Medulla oblongata (tissue), 1 donor: ENCODE data around the gene UROC1.

ENCODE experiments used
- DNase-seq: peaks from one replicate; pipeline ENCODE4 v3.0.0-alpha.2; 2015; ENCODE audit errors: extremely low spot score

Gene UROC1

DNA sequence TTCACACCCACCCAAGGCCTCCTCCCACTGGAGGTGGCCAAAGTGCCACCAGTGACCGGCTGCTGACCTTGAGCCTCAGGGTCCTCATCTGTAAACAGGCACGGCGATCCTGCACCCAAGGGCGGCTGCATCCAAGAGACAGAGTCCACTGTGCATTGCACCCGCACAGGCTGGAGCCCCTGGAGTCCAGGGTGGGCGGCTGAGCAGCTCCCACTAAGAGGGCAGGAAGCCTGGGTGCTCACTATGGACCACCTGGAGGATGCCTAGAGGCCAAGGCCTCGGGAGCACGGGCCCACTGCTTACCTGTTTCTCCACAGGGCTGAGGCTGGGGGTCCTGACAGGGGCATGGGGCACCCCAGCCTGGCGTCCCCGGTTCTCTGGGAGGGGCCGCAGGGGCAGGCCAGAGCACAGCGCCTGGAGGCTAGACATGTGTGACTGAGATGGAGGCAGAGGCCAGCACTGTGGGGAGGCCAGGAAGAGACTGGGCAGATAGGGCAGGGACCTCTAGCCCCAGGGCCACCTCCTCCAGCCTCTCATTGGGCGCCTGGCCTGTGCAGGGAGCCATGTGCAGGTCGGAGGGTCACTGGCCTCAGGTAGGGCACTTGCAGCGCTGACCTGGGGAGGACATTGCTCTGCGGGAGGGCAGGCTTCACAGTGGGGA lies at the start of gene UROC1:
Gene UROC1 (minus strand): TSS at position 483 of the 661 bp plus-strand sequence. CDS start 54 bp downstream, at position 429.
- DNase-seq = no peak

DNA sequence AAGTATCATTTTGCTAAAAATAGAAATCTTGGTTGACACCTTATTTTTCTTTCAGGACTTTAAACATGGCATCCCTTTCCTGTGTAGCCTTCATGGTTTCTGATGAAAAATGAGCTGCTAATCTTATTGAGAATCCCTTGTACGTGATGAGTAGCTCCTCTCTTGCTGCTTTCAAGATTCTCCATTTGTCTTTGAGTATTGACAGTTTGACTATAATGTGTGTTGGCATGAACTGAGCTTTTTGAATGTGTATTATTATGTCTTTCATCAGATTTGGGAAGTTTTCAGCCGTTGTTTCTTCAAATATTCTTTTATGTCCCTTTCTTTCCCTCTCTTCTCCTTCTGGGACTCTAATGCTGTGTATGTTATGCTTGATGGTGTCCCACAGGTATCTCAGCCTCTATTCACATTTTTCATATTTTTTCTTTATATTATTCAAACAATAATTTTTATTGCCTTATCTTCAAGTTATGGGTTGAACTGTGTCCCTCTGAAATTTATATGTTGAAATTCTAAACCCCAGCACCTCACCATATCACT lies 45.2 kb upstream of the UROC1 start:
- no peak for DNase-seq

DNA sequence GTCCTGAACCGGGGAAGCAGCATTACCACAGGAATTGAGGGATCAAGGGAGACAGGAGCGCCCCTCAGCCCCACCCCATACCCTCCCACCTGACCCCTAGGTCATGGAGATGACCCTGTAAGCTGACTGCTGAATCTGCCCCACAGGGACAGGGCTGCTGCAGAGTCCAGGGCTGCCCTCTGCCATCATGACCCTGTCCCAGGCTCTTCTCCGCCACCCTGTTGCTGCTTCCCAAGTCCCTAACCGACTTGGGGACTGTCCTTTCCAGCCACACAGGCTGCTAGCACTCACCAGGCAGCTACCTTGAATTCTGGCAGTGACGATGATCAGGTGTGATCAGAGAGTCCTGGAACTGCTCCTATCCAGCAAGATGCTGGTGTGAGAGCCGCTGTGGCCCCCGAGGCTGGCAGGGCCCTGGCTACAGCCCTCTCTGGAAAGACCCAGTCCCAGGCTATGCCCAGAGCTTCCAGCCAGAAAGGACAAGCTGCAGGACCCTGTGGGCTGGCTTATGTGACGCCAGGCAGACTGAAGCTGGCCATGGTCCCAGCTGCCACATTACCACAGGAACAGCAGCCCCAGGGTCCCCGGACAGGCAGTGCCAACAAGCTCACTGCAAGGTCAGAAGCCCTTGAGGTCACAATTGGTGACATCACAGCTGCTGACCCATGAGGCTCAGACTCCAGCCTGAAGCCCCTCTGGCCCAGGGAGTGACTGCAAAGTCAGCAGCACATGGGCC lies 40.9 kb upstream of the UROC1 start, which contains the start of gene C3orf22:
Gene C3orf22 (minus strand): TSS at position 597 of the 736 bp plus-strand sequence. CDS start 5,542 bp downstream, outside the sequence.
- no peak for DNase-seq

DNA sequence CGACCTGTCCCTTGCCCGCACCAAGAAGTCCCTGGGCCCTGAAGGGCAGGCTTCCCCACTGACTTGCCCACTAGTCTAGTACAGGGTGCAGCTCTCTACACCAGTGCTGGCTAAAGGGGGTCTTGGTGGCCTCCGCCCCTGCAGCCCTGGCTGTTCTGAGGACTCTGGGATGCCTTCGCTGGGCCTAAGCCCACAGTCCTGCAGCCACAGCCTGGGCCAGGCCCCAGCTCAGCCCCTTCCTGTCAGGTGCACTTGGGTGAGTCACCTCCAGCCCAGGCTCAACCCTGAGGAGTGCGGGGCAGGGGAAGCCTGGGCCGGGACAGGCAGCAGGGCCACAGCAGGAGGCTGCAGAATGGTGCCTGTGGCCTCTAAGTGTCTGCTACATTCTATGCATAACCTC lies 40.2 kb upstream of the UROC1 start:
- DNase-seq = no peak

DNA sequence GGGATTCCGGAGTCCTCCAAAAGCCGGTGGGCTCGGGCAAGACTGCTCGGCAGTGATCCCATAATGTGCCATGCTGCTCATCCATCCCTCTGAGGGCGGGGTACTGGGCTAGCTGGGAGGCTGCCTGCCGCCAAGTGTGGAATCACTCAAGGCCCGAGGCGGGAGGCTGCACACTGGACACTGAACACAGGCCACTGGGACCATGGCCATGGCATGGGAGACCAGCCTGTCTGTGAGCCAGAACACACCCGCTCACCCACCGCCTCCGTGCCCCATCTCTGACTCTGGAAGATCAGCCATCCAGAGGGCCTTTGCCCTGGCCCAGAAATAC lies 39.8 kb upstream of the UROC1 start:
- no peak for DNase-seq

DNA sequence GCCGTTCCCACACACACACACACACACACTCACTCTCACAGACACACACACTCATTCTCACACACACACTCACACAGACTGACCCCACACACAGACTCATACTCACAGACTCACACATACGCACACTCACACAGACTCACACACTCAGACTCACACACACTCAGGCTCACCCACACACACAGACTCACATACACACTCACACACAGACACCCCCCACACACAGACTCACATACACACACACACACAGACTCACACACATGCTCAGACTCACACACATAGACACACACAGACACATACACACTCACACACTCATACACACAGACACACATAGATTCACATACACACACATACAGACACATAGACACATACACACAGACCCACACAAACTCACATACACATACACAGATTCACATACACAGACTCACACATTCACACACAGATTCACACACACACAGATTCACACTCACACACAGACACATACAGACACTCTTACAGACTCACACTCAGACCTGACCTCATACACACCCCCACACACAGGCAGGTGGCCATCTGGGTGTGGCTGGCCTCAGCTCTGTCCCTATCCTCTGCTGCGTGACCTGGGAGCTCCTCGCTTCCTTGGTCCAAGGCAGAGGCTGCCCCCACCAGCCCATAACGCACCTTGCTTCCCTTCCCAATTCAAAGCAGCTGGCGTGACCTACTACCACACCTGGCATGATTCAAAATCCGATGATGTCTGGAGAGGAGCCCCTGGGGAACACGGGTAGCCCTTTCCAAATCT lies 39.3 kb upstream of the UROC1 start:
- no peak for DNase-seq

DNA sequence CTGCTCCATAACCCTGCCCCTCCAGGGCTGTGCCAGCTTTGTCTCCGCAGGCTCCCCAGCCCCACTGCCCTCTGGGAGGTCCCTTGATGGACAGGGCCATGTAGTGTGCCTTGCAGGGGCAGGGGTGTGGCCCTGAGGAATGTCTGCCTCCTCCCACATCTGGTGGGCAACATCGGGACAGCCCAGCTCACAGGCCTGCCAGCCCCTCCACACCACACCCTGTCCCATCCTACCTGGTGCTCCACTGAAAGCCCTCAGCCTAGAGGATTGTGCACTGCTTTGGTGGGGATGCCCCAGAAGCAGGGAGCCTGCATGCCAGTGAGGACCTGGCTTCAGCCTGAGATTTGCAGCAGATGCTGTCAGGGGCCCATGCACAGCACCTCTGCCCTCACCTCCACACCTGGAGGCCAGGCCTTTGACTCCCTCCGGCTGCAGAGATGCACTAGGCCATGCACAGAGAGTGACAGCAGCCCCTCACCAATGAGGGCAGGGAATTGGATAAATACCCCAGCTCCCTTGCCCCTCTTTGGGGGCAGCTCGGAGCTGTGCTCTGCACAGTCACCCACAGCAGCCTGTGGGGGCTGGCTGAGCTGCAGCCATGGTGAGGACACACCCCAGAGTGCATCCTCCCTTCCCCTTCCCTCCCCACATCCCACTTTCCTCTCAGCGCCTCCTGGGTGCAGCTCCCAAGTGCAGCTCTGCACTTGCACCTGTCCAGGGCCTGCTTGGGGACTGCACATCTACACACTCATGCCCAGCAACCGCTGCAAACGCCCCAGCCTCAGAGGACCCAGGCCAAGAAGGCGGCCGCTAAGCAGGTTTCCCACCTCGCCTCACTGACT lies 38.4 kb upstream of the UROC1 start:
- DNase-seq = no peak

DNA sequence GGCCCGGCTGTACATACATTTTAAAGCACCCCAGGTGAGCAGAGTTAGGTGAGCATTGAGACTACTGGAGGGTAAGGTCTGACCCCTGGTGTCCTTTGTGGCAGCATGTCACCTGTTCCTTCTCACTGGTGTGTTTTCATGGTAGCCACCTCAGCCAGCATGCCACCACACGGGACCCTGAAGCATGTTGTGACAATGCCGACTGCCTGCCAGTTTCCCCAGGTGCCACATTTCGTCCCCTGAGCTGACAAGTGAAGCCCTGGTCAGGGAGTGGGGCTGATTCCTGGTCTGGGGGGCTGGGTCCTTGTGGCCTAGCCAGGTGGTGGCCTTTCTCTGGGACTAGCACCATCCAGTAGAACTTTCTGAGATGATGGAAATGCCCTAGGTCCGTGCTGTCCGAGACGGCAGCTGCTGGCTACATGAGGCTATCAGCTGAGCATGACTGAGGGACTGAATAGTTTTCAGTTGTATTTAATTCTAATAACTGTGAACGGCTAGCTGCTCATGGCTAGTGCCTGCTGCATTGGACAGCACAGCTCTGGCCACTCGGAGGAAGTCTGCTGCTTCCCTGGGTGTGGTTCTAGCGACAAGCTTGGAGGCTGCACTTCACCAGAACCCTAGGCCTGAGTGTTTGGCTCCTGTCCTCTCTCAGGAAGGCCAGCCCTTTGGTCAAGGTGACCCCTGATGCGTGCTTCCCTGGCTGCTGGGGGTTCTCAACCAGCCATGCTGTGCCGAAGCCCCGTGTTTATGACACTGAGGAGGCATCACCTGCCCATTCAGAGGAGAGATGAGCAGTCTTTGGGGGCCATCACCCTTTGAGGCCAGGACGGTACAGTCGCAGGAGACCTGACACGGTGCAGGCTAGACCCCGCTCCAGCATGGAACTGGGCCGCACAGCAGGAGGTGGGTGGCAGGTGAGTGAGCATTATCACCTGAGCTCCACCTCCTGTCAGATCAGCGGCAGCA lies 37.3 kb upstream of the UROC1 start:
- no peak for DNase-seq

DNA sequence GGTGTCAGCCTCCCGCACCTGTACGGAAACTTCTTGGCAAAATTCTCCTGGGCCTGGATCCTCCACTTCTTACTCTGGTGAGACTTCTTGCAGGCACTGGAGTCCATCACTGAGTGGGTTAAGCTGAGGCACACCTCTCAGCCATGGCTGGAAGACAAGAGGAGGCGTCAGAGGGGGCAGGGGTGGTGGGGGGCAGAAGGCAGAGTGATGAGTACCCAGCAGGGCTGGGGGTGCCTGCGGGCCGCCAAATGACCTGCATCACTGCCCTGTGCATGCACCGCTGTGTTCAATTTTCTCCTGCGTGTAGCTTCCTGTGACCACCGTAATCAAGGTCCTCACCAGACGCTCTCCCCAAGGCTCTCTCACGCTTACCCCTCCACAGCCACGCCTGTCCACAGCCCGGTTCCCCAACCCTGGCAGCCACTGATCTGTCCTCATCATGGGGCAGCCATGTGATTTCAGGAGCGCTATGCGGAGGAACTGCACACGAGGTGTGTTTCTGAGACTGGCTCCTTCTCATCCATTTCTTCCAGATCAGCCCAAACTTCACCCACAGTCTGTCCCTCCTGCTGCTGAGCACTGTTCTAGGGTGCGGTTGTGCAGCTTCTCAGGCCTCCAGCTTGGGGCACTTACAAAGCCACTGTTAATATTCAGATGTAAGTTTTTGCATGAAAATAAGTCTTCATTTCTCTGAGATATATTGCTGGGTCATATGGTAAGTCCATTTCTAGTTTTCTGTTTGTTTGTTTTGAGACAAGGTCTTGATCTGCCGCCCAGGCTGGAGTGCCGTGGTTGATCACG lies 35.9 kb upstream of the UROC1 start:
- DNase-seq = no peak

DNA sequence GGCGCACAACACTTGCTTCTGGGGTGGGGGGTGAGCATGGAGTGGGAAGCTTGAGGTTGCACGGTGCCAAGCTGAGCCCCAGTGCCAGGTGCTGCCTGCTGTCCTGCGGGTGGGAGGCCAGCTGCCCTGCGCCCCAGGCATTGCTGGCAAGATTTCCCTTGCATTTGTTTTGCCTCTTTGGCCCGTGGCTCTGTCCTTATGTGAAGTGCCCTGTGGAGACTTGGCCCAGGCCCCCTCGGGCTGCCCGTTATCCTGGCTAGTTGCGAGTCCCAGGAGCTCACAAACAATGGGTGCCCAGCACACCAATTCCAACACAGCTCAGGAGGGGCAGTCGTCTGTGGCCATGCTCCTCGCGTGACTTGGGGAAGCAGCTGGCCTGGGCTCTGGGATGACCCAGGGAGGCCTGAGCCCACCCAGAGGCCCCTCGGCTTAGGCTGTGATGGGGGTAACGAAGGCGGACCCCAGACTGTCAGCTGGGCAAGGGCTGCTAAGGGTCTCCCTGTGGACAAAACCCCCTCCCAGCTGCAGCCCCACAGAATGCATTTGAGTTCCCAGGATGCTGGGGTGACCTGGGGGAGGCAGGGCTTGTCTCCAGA lies 35.2 kb upstream of the UROC1 start:
- DNase-seq = no peak

DNA sequence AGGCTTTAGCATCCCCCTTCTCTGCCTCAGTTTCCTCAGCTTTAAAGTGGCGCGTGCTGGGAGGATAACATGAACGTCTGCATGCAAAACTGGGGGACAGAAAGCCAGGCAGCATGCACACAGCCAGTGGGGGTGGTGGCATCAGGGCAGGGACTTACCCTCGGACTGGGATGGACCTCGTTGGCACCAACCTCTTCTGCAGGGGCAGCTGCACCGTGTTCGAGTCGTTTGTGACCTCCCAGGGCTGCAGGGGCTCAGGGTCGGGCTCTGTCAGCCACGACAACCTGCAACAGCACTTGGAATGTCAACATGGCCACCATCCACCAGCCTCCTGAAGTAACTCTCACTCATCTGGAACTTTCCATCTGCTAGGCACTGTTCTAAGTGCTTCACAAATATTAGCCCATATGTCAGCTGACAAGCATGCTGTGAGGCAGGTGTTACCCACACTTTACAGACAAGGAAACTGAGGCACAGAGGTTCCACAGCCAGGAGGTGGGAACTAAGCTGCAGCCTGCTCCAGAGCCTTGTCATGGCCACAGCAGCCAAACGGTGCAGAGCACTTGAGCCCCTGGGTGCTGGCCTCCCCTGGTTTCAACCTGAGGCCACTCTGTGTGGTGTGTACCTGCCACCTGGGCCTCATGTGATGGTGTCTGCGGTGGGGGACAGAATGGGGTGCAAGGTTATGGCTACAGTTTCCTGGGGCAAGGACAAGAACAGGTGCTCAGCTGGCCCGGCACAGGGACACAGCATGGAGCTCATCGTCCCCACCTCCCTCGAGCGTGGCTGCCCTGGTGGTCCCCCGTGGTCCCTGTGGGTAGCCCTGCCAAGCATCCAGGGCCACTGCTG lies 34.5 kb upstream of the UROC1 start:
- DNase-seq = no peak

DNA sequence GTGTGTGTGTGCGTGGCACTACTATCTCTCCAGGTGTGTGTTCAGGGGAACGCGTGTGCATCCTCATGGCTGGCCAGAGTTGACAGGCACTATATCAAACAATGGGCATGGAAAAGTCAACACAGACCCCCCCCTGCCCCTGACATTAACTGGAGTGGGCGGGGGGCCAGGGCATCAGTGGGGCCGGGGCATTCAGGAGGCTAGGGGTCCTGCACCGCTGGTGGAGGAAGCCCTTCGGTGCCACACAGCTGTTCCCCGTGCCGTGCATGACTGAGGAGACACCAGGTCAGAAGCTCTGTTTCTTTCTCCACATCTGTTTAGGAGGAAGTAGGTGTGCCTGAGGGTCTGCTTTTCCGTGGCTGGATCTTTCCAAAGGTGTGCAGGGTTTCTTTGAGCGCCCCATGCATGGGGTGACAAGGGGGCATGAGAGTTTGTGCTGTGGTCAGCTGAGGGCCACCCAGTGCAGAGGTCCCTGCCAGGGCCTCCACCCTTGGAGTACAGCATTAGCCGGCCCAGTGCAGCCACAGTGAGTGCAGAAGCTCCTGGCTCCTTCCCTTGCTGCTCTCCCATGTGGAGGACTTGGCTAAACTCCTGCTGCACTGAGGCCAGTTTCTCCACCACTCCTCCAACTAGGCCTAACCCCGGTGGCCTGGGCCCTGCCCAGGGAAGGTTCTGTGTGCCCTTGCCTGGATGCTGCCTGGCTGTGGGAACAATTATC lies 33.7 kb upstream of the UROC1 start:
- DNase-seq = peak; percentile 29

DNA sequence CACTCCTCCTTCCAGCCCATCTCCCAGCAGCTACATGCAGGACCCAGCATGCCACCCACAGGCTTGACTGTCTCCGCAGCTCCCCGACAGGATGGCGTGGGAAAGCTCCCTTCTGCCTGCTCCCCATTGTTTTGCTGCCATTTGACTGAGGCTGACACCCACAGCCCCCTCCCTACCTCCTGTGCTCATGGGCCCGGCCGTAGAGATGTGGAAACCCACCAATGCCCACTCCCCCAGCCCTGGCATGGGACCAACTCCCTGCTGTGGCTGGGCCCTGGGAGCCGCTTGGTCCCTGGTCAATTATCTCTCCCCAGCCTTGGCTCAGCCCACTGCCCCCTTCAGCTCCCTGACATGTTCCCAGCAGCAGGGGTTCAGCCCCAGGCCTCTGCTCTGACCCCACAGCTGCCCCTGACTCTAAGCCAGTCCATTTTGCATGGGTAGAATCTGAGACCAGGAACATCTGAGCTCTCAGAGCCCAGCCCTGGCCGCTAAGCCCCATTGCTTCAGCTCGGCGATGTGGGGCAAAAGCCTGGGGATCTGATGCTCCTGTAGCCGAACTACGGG lies 33.0 kb upstream of the UROC1 start:
- DNase-seq = no peak

DNA sequence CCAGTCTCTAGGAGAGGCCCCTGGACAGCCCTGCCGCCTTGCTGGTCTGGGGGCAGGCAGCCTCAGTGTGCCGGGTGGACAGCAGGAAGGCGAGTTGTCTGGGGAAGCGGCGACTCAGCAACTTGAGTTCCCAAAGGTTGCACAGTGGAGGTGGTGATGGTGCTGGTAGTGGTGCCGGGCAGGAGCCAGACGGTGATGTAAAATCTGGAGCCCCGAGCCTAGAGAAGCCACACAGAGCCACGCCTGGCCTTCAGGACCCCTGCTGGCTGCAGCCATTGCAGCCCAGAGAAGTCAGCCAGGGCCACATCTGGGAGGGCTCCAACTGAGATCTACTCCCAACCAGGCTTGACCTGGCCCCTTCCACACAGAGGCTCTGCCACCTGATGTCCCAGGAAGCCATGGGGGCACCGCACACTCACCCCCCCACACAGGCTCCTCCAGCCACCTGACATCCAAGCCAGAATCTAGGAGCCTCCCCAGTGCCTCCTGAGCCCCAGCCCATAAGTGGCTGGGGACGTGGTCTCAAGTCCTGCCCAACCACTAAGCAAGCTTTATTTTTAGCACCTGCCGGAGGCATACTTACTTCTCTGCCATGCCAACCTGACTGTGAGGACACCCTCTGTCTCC lies 32.4 kb upstream of the UROC1 start:
- DNase-seq = no peak

DNA sequence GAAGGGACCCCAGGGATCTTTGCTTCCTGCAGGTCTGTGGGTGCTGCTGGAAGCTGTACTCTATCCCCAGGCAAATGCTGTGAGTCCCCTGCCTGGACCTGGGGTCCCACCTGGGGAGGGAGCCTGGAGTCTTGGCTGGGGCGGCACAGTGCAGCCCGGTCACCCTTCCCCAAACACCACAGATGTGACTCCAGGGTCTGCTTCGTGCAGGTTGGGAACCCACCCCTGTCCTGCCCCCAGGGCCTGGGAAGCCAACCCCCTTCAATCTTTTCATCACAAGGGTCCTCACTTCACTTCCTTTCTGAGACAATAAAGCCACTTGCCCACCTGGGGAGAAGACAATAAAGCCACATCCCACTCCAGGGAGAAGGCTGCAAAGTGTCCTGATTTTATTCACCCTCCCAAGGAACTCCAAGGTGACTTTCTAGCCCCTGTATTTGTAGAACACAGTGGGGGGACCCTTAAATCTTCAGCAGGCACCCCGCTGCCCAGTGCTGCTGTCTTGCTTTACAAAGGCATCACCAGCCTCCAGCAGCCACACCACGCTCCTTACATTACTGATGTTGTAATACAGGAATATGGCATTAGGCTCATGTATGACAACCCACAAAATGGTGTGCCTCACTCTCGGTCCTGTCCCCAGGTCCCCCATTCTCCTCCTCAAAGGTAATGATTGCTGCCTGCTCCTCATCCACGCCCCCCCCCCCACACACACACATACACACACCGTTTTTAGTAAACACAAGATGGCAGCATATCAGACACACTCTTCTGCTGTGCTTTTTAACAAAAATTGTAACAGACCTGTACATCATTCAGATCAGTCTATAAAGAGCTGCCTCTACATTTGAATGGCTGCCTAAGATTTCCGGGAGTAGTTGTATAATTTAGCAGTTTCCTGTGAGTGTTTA lies 31.2 kb upstream of the UROC1 start:
- DNase-seq = no peak

DNA sequence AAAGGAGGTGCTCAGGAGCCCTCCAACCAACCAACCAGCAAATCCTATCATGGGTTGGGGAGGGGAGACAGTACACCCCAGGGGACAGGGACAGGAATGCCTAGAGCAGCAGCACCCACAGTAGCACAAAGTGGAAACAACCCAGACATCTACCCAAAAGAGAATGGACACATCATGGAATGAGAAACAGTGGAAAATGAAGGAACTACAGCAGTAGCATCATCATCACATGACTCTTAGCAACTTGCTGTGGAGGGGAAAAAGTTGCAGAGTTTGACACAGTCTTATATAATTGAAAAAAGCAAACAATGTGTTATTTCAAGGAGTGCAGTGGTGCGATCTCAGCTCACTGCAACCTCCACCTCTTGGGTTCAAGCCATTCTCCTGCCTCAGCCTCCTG lies 30.1 kb upstream of the UROC1 start:
- DNase-seq = no peak
